ENCODE data around the gene BCL7C.
A peak's percentile ranks its signal among the peaks of the same experiment; 100 is the strongest.

Gene BCL7C

GRCh38 chr16:30922420-30922959 is 28.6 kb upstream of the BCL7C start:
- ATAC-seq, result peak; percentile 77 to 81

DNA sequence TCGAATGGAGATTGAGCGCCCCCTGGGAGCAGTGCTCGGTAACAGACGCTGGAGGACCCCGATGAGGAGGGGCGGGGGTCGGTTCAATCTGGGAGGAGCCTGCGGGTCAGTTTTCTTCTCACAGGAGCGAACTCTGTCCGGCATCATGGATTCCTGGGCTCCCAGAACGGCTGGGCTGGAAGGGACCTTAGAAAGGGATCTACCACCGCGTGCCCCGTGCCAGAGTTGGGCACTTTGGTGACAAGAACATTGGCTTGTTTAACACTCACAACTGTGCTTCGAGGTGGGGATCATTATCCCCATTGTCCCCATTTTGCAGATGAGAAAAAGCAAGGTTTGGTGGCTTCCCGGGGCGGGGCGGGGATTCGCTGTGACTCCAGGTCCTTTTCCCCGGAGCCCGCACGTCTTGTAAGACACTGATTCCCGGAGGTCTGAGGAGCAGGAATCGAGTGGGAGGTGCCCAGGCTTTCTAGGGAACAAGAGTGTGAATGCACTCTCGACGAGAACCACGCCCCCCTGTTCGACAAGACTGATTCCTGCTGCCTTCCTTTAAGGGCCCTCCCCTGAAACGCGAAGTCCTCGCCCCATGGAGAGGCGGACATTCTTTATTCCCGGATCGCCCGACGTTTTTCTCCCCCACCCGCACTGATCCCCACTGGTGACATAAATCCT is 28.0 kb upstream of the BCL7C start:
- no peak for ATAC-seq

DNA sequence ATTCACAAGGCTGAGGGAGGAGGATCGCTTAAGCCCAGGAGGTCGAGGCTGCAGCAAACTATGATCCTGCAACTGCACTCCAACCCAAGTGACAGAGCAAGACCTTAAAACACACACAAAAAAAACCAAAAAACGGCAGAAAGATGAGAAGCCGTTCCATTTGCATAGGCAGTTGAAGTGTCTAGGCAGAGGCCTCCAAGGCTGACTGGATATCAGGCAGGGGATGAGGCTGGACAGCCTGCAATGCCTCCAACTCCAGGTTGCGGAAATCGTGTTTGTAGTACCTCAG is 27.5 kb upstream of the BCL7C start:
- no peak for ATAC-seq

GRCh38 chr16:30920891-30921290 is 27.0 kb upstream of the BCL7C start:
- ATAC-seq, result no peak

GRCh38 chr16:30918614-30919013 is 24.7 kb upstream of the BCL7C start:
- ATAC-seq, result no peak

GRCh38 chr16:30914830-30915229 is 21.0 kb upstream of the BCL7C start:
- ATAC-seq, result no peak

- ATAC-seq, result no peak
Measured at GRCh38 chr16:30912794-30913412, 19.0 kb upstream of the BCL7C start.

- no peak for ATAC-seq
Measured at GRCh38 chr16:30910427-30911029, 16.7 kb upstream of the BCL7C start.

- ATAC-seq, result no peak
Measured at GRCh38 chr16:30907064-30907463, 13.2 kb upstream of the BCL7C start.

DNA sequence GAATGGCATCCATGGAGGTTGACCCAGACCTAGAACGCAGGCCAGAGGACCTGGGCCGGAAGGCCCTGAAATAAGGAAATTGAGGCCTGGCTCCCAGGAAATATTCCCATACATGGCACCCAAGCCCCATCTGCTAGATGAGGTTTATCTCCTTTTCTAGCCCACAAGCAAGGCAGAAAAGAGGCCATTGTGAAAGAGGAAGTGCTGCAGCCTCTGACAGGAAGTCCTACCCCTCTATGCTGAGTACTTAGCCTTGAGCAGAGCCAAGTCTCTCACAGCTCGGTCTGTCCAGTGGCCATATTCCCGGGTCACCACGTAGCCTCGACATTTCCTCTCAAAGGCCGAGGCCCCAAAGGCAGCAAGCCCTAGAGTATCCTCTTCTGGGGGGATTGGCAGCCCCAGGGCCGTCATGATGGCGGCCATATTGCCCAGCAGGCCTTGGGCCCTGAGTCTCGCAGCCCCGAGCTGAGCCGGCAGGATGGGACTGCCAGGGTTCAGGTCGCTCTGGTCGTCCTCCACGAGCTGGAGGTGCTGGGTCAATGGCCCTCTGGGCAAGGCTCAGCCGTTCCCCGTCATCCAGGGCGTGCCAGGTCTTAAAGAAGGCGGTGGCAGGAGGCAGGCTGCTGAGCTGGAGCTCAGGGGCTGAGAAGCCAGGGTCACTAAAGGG is 10.4 kb upstream of the BCL7C start:
- no peak for ATAC-seq

DNA sequence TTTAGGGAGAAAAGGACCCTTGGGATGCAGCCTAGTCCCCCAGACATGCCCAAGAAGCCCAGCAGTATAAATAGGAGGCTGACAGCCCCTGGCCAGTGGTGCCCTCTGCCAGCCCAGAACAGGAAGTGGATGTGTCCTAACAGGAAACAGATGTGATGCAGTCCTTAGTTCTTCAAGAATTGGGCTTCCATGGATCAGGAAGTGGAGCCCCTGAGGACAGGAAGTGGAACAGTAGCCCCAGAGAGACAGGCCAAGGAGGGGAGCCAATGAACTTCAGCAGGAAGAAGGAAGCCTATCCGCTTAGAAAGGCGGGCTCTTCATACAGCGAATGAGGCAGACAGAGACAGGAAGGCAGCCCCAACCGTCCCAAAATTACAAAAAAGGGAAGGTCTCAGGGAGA is 9.7 kb upstream of the BCL7C start:
- no peak for ATAC-seq

GRCh38 chr16:30903002-30903401 is 9.1 kb upstream of the BCL7C start:
- ATAC-seq, result no peak

- peak; percentile 89 to 91 for ATAC-seq
Measured at GRCh38 chr16:30902029-30902972, 8.4 kb upstream of the BCL7C start.

DNA sequence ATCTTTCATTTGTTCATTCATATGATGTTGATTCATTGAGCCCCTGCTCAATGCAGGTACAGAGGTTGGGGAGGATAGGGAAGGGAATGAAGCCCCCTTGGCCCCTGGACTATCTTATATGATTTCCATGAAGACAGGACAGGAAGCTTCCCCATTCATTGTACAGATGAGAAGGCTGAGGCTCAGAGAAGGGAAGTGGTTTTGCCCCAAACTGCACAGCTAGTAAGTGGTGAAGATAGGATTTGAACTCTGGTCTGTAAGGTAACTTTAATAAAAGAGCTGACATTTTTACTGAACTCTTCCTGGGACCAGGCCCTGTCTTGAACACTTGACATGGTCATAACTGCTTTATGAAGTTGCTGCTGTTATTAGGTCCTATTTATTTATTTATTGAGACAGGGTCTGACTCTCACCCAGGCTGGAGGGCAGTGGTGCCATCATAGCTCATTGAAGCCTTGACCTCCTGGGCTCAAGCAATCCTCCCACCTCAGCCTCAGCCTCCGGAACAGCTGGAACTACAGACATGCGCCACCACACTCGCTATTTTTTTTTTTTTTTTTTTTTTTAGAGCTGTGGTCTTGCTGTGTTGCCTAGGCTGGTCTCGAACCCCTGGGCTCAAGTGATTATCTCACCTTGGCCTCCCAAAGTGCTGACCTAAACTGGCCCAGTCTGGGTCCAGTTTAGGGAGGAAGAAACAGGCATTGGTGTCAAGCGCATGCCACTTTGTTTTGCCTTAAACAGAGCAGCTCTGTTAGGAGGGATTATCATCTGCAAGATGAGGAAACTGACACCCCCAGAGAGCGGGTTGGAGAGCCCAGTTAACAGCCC is 7.5 kb upstream of the BCL7C start:
- ATAC-seq, result no peak

- ATAC-seq, result no peak
Measured at GRCh38 chr16:30900588-30900987, 6.7 kb upstream of the BCL7C start.

DNA sequence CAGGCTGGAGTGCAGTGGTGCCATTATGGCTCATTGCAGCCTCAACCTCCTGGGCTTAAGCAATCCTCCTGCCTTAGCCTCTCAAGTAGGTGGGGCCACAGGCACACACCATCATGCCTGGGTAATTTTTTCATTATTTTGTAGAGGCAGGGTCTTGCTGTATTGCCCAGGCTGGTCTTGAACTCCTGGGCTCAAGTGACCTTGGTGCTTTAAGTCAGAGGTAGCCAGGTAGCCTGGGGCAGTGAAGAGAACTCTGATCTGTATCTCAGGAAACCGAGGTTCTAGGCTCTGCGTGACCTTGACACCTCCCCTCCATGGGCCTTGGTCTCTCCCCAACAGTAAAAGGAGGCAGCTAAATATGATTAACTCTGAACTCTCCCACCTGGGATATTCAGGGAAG is 5.9 kb upstream of the BCL7C start:
- ATAC-seq, result no peak

DNA sequence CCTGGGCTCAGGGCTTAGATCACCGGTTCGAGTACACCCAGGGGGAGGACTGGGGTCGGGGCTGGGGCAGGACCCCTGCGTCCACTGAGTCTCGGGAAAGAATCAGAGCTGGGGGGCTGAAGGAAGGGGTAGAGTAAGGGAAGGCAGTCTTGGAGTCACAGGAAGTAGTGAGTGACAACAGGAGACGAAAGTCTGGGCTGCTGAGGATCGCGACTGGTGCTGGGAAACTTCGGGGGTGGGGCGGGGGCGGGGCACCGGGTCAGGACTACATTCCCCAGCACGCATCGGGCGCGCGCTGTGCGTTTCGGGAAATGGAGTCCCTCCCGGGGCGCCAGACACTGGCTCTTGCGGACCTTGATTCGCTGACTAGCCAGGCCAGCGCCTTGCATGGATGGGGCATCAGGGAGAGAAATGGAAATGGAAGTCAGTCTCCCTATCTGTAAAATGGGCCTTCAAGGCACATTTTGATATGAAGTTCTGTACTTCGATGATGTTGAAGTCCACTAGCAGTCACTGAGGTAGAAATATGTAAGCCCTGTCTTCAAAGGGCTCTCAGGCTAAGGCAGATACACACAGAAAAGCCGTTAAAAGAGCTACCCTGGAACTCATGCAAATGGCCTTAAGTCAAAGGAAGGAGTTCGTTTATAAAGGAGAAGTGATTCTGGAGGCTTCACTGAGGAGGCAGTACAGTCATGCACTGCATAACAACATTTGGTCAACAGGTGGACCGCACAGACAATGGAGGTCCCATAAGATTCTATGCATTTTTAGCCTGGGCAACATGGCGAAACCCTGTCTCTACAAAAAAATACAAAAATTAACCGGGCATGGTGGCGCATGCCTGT is 3.2 kb upstream of the BCL7C start:
- ATAC-seq, result peak; percentile 63 to 69

- no peak for ATAC-seq
Measured at GRCh38 chr16:30896261-30896888, 2.5 kb upstream of the BCL7C start, which contains the start of gene CTF1. TSS of gene CTF1 (plus strand) at chr16:30896614. CDS start at chr16:30896644, 30 bp downstream.

- no peak for ATAC-seq
Measured at GRCh38 chr16:30895627-30896260, 1.9 kb upstream of the BCL7C start.
